Breast epithelium (tissue), 4 donors: ENCODE results near the gene PYCR2. TPM values are rescaled to one million over a fixed set of nuclear protein-coding genes. Genes with fewer than 3 reads are reported as not detected.

Experiments
- DNase-seq, 2 donors: peaks; one replicate each; pipeline ENCODE4 v3.0.0-alpha.2; 2019; ENCODE audit warnings: low spot score in 2 of 2
- H3K27ac ChIP-seq, 2 donors: fragments of 200-600 bp; sonication (generic) in 1 of 2; one replicate each; pipeline ENCODE4 v1.5.1; 2016 to 2019; ENCODE audit warnings: mild to moderate bottlenecking in 1 of 2
- H3K27me3 ChIP-seq, 2 donors: fragments of 200-600 bp; sonication (generic) in 1 of 2; one replicate each; pipeline versions ENCODE4 v1.5.1 to v1.6.0; 2017 to 2019; ENCODE audit warnings: control low read depth in 1 of 2, mild to moderate bottlenecking in 1 of 2
- H3K36me3 ChIP-seq: fragments of 200-600 bp; one replicate; pipeline ENCODE4 v1.5.1; 2019
- H3K4me1 ChIP-seq, 2 donors: fragments of 200-600 bp; sonication (generic); one replicate each; pipeline ENCODE4 v1.5.1; 2016 to 2019; ENCODE audit warnings: control low read depth in 1 of 2
- H3K4me3 ChIP-seq, 3 donors: fragments of 200-600 bp; sonication (generic); 1 replicate in 2 of 3; 2 replicates in 1 of 3; pipeline ENCODE4 v1.5.1; 2016 to 2019; ENCODE audit warnings: mild to moderate bottlenecking in 3 of 3, moderate library complexity in 2 of 3
- H3K9me3 ChIP-seq, 2 donors: fragments of 200-600 bp; sonication (generic) in 1 of 2; one replicate each; pipeline ENCODE4 v1.5.1; 2016 to 2019; ENCODE audit warnings: control low read depth in 1 of 2
- POLR2A ChIP-seq: fragments of 450-650 bp; IDR thresholded peaks from one replicate; pipeline ENCODE4 v1.6.1; 2016; ENCODE audit warnings: antibody characterized with exemption, mild to moderate bottlenecking, moderate library complexity
- POLR2AphosphoS5 ChIP-seq, 3 donors: sonication (generic); formaldehyde crosslinking; IDR thresholded peaks; one replicate each; pipeline ENCODE4 v1.6.1; 2017; ENCODE audit warnings: antibody characterized with exemption in 3 of 3
- intact Hi-C: fragments of 100-400 bp; cut with DNase I; formaldehyde crosslinking; loops from one replicate; pipeline ENCODE4 v1.15.1; 2023; ENCODE audit warnings: low total_unique reads
- total RNA-seq, 3 donors: library from RNA; depleted of rRNA; stranded (reverse); fragments of >200 nt; gene quantifications; one replicate each; pipeline ENCODE4 v1.1.0, GENCODE V29; 2016
- TF ChIP-seq, protein P1 (sequence below), 3 donors: fragments of 450-650 bp; IDR thresholded peaks; one replicate each; pipeline ENCODE4 v1.5.1; 2016 to 2017; ENCODE audit warnings: antibody characterized with exemption in 3 of 3, mild to moderate bottlenecking in 3 of 3, moderate library complexity in 3 of 3

PYCR2 gene
- total RNA-seq, 3 donors from 2014 or later: 40.2 to 49.3 (median 47.9) TPM

- no peaks in the 10 kb centered on the region for H3K9me3 ChIP-seq
- DNase-seq: no peak
- H3K36me3 ChIP-seq: no peaks in the 10 kb centered on the region
- H3K4me3 ChIP-seq: peak overlapping the region in 1 of 3 donors; percentile 92
- TF ChIP-seq, protein P1, sequence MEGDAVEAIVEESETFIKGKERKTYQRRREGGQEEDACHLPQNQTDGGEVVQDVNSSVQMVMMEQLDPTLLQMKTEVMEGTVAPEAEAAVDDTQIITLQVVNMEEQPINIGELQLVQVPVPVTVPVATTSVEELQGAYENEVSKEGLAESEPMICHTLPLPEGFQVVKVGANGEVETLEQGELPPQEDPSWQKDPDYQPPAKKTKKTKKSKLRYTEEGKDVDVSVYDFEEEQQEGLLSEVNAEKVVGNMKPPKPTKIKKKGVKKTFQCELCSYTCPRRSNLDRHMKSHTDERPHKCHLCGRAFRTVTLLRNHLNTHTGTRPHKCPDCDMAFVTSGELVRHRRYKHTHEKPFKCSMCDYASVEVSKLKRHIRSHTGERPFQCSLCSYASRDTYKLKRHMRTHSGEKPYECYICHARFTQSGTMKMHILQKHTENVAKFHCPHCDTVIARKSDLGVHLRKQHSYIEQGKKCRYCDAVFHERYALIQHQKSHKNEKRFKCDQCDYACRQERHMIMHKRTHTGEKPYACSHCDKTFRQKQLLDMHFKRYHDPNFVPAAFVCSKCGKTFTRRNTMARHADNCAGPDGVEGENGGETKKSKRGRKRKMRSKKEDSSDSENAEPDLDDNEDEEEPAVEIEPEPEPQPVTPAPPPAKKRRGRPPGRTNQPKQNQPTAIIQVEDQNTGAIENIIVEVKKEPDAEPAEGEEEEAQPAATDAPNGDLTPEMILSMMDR (IDR thresholded peaks at IDR 0.05): no peak
- no peak for TF ChIP-seq POLR2A
- no peak for TF ChIP-seq POLR2AphosphoS5 (IDR thresholded peaks at IDR 0.05)
- intact Hi-C loops: loop anchor here (5.0 kb wide), 1 partner anchor 39 kb away; the partner anchor contains the start of gene PYCR2
- H3K27me3 ChIP-seq: no peaks in the 10 kb centered on the region
- peaks cover 0 to 9% of the 10 kb centered on the region in 2 donors for H3K4me1 ChIP-seq
- H3K27ac ChIP-seq: peak overlapping the region in 1 of 2 donors; percentile 98
Observed at GRCh38 chr1:225883616-225884265, 40.3 kb downstream of the PYCR2 start.

DNA sequence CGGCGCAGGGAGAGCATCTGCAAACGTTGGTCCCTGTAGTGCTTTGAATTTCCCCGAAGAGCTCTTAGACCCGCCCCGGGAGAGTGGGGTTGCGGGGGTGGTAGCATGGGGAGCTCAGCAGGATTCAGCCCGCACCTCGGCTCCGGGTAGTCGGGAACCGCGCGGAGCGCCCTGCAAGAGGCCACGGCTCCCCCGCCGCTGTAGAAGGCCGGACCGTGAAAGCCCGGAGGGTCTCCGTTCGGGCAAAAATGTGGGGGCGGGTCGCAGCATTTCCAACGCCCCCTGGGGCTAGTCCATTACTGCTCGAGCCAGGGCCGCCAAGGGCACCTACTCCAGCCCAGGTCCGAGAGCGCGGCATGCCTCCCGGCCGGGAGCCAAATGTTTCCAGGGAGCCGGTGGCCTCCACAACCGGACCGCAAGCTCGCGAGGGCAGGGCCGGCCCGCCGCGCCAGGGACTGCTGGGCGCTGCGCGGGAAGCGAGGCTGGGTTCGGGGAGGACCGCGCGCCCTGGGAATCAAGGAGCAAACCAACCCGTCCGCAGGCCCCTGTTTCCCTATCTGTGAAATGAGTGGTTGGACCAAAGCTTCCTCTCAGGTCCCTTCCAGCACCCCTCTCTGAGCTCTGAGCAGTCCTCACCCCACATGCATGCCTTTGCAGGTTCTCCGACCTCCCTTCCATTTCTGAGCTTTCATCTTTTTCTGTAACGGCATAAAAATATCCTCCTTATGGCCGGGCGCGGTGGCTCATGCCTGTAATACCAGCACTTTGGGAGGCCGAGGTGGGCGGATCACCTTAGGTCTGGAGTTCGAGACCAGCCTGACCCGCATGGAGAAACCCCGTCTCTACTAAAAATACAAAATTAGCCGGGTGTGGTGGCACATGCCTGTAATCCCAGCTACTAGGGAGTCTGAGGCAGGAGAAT lies 41.1 kb downstream of the PYCR2 start:
- Histone ChIP-seq H3K27me3 (no peaks in the 10 kb centered on the region), H3K4me3 (peak overlapping the region; percentile 92 to 98 (median 95)), H3K27ac (peak overlapping the region; percentile 96 to 98), H3K36me3 (no peaks in the 10 kb centered on the region), H3K9me3 (no peaks in the 10 kb centered on the region), H3K4me1 (peaks cover 7 to 9% of the 10 kb centered on the region in 2 donors)
- TF ChIP-seq, protein P1 (IDR thresholded peaks at IDR 0.05): peak in 1 of 3 donors; percentile 5
- TF ChIP-seq POLR2AphosphoS5 (IDR thresholded peaks at IDR 0.05) (no peak), POLR2A (no peak)
- intact Hi-C loops: loop anchor here (5.0 kb wide), 1 partner anchor 39 kb away; the partner anchor contains the start of gene PYCR2
- peak in 1 of 2 donors; percentile 24 for DNase-seq

DNA sequence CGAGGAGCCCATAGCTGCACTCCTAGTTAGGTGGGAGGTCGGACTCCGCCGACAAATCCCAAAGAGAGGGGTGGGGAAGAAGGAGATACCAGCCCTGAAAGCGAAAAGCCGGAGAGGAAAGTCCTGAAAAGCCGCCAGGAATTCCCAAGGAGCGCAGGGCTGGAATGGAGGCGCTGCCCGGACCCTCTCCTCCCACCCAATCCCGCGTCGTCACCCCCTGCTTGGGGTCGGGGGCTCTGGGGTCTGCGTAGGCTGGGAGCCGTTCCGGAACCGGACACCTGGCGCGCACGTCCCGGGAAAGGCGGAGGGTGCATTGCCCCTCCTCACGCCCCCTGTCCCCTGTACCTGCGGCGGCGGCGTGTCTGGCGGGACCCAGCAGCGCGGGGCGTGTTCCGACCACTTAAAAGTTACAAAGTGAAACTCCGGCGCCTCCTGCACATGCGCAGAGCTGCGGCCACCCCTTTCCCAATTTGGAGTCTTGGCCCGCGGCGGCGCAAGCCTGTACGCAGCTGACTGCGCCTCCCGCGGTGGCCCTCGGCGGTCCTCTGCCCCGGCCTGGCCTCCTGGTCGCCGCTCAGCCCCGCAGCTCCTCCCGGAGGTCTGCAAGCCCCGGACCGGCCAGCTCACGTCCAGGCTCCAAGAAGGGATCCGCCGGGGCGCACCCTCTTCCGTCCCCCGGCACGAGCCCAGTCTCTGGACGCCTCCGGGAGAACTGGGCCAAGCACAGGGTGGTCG lies 41.9 kb downstream of the PYCR2 start, which contains the start of gene TMEM63A:
TSS of gene TMEM63A (minus strand) at position 422 of the 735 bp plus-strand sequence. CDS start 4,800 bp downstream, outside the sequence.
- Histone ChIP-seq H3K36me3 (no peaks in the 10 kb centered on the region), H3K4me3 (peak within 1 kb of the TSS; percentile 92 to 98 (median 95)), H3K9me3 (no peaks in the 10 kb centered on the region), H3K27me3 (no peaks in the 10 kb centered on the region), H3K27ac (peak within 1 kb of the TSS; percentile 96 to 98), H3K4me1 (peaks cover 9 to 14% of the 10 kb centered on the region in 2 donors)
- peak; percentile 83 to 88 for DNase-seq
- intact Hi-C loops: loop anchor here (5.0 kb wide), 1 partner anchor 40 kb away; the partner anchor contains the start of gene PYCR2
- peak; percentile 70 for TF ChIP-seq POLR2A
- TF ChIP-seq POLR2AphosphoS5 (IDR thresholded peaks at IDR 0.05): peak; percentile 27 to 58 (median 52)
- TF ChIP-seq, protein P1 (IDR thresholded peaks at IDR 0.05): peak in 2 of 3 donors; percentile 40

- intact Hi-C loops: loop anchor here (5.0 kb wide), 1 partner anchor 41 kb away; the partner anchor contains the start of gene PYCR2
- peaks cover 9 to 14% of the 10 kb centered on the region in 2 donors for H3K4me1 ChIP-seq
- no peaks in the 10 kb centered on the region for H3K27me3 ChIP-seq
- H3K36me3 ChIP-seq: no peaks in the 10 kb centered on the region
- H3K4me3 ChIP-seq: peak overlapping the region; percentile 92 to 98 (median 95)
- TF ChIP-seq, protein P1 (IDR thresholded peaks at IDR 0.05): no peak
- TF ChIP-seq POLR2AphosphoS5 (IDR thresholded peaks at IDR 0.05): no peak
- TF ChIP-seq POLR2A: no peak
- H3K27ac ChIP-seq: peak overlapping the region; percentile 96 to 98
- no peaks in the 10 kb centered on the region for H3K9me3 ChIP-seq
- peak; percentile 55 to 74 for DNase-seq
Observed at GRCh38 chr1:225881081-225881958, 42.7 kb downstream of the PYCR2 start.
